ENCODE measurements around the gene TCP11L1. TPM values are rescaled to one million over a fixed set of nuclear protein-coding genes. Genes with fewer than 3 reads are reported as not detected.

Gene TCP11L1
- total and polyA plus RNA-seq, 2 of the 8 experiments (the other 6 are each of a cell fraction or from before 2014, with no cell fraction given) = 10.9 to 23.1 TPM

GRCh38 chr11:33028537-33028914, 10.8 kb upstream of the TCP11L1 start:
- Histone ChIP-seq H3K4me2 (ENCODE audit: insufficient read depth in 1 of 2, low read depth in 2 of 2, low read length in 2 of 2) (no peak overlapping the region), H3K4ac (replicated peaks; ENCODE audit: insufficient read length, low read depth, low read length) (no peak overlapping the region)
- TF ChIP-seq ATF3 (IDR thresholded peaks at IDR 0.05; ENCODE audit: insufficient read depth, low read depth, low read length) = no peak
- no peak for TF ChIP-seq RBBP5 (IDR thresholded peaks at IDR 0.05; ENCODE audit: borderline replicate concordance, low read depth, low read length)
- no peak for TF ChIP-seq TCF12 (IDR thresholded peaks at IDR 0.05; ENCODE audit: low read depth, low read length)
- no peak for TF ChIP-seq JUN (IDR thresholded peaks at IDR 0.05; ENCODE audit: low read depth, low read length)
- no peak for TF ChIP-seq CREB1 (IDR thresholded peaks at IDR 0.05)
- TF ChIP-seq MAFK (IDR thresholded peaks at IDR 0.05; ENCODE audit: low read depth, low read length) = no peak
- TF ChIP-seq SIX5 (IDR thresholded peaks at IDR 0.05; ENCODE audit: low read depth, low read length) = no peak
- TF ChIP-seq RNF2 (IDR thresholded peaks at IDR 0.05; ENCODE audit: borderline replicate concordance, low read depth, low read length, missing control alignments, poor library complexity, severe bottlenecking) = no peak
- TF ChIP-seq SRF (IDR thresholded peaks at IDR 0.05; ENCODE audit: low read depth, low read length) = no peak
- TF ChIP-seq CTCF (IDR thresholded peaks at IDR 0.05; ENCODE audit: control extremely low read depth in 1 of 3, insufficient read depth in 1 of 3, low read depth in 1 of 3, low read length in 3 of 3) = no peak
- TF ChIP-seq NANOG (IDR thresholded peaks at IDR 0.05; ENCODE audit: insufficient read depth, low read depth, low read length, poor library complexity, severe bottlenecking) = no peak

More at GRCh38 chr11:33028537-33028914, 10.8 kb upstream of the TCP11L1 start:
- Histone ChIP-seq H3K23ac (ENCODE audit: insufficient read length) (no peak overlapping the region), H4K20me1 (replicated peaks in 1 of 2; ENCODE audit: control insufficient read depth in 1 of 2, insufficient read depth in 2 of 2, low read length in 2 of 2) (peaks cover 0 to 1% of the 10 kb centered on the region in 2 experiments), H3K56ac (replicated peaks; ENCODE audit: insufficient read length, low read depth, low read length) (no peak overlapping the region), H3K23me2 (ENCODE audit: low read depth, low read length) (no peaks in the 10 kb centered on the region), H2BK12ac (ENCODE audit: low read depth, low read length) (no peak overlapping the region), H3K36me3 (ENCODE audit: control insufficient read depth in 2 of 4, insufficient read depth in 4 of 4, low read length in 3 of 4) (no peaks in the 10 kb centered on the region; a peak in 1 of 8 replicates), H3K79me2 (ENCODE audit: control insufficient read depth in 1 of 2, insufficient read depth in 2 of 2, low read length in 2 of 2) (no peaks in the 10 kb centered on the region), H2AK5ac (ENCODE audit: low read depth, low read length) (no peak overlapping the region), H3K4me3 (ENCODE audit: extremely low read depth in 1 of 4, insufficient read depth in 2 of 4, low read depth in 3 of 4, low read length in 4 of 4) (no peak overlapping the region), H3K27me3 (replicated peaks in 1 of 4; ENCODE audit: control insufficient read depth in 3 of 4, extremely low read depth in 1 of 4, insufficient read depth in 3 of 4, low read length in 3 of 4) (no peaks in the 10 kb centered on the region), H3K79me1 (ENCODE audit: low read depth, low read length) (no peaks in the 10 kb centered on the region), H2BK120ac (replicated peaks; ENCODE audit: low read depth, low read length) (no peak overlapping the region), H4K91ac (replicated peaks; ENCODE audit: insufficient read length, low read length) (no peak overlapping the region), H4K8ac (ENCODE audit: extremely low read depth, insufficient read depth, low read length) (no peak overlapping the region), H4K5ac (ENCODE audit: insufficient read length, low read depth, low read length) (no peak overlapping the region), H3K14ac (ENCODE audit: insufficient read length) (no peak overlapping the region), H3K9ac (replicated peaks in 1 of 4; ENCODE audit: extremely low read depth in 1 of 4, low read depth in 3 of 4, low read length in 3 of 4) (no peak overlapping the region), H3K27ac (ENCODE audit: low read depth, low read length) (no peak overlapping the region), H2BK5ac (ENCODE audit: low read depth, low read length) (no peak overlapping the region), H3K18ac (ENCODE audit: extremely low read depth, low read length) (no peak overlapping the region), H3K4me1 (replicated peaks in 1 of 4; ENCODE audit: control insufficient read depth in 3 of 4, insufficient read depth in 4 of 4, low read length in 3 of 4) (no peaks in the 10 kb centered on the region), H2BK20ac (ENCODE audit: low read length) (no peak overlapping the region), H2AFZ (ENCODE audit: low read length) (no peak overlapping the region), H2BK15ac (ENCODE audit: low read length) (no peak overlapping the region), H3K9me3 (ENCODE audit: insufficient read depth in 2 of 2, low read depth in 1 of 2, low read length in 1 of 2) (no peaks in the 10 kb centered on the region)
- DNase-seq (ENCODE audit: low read depth in 1 of 2, low spot score in 2 of 2) (no peak), FAIRE-seq (no peak)
- 95% methylated on average over 2 of the region's 2 CpGs; no CpG with 5 or more reads in 1 of the 2 experiments for WGBS, 2 experiments (ENCODE audit: extremely low coverage in 1 of 2, insufficient coverage in 1 of 2, insufficient read length in 1 of 2, insufficient replicate concordance in 2 of 2, low coverage in 1 of 2, low lambda C conversion rate in 2 of 2, missing lambda C conversion rate in 1 of 2)
- ChIA-PET POLR2A (ENCODE audit: partially characterized antibody) (interaction anchor here (1.1 kb wide), 1 partner anchor 11 kb away, joined by 5 read pairs; the partner anchor contains the start of gene TCP11L1), CTCF (ENCODE audit: partially characterized antibody) (interaction anchor here (0.5 to 1.5 kb wide), 2 partner anchors 9 to 89 kb away, joined by 3 to 4 read pairs; no protein-coding TSS in a partner anchor)
